Measurements from ENCODE around the gene SLC2A11.
"Not testable (repeated sequence)": the region's sequence is repeated elsewhere in the genome, so short reads cannot be mapped to it uniquely, and the experiment has no call there.

Gene SLC2A11

GRCh38 chr22:23899042-23899745 is 41.5 kb downstream of the SLC2A11 start:
- TF ChIP-seq, protein P1, sequence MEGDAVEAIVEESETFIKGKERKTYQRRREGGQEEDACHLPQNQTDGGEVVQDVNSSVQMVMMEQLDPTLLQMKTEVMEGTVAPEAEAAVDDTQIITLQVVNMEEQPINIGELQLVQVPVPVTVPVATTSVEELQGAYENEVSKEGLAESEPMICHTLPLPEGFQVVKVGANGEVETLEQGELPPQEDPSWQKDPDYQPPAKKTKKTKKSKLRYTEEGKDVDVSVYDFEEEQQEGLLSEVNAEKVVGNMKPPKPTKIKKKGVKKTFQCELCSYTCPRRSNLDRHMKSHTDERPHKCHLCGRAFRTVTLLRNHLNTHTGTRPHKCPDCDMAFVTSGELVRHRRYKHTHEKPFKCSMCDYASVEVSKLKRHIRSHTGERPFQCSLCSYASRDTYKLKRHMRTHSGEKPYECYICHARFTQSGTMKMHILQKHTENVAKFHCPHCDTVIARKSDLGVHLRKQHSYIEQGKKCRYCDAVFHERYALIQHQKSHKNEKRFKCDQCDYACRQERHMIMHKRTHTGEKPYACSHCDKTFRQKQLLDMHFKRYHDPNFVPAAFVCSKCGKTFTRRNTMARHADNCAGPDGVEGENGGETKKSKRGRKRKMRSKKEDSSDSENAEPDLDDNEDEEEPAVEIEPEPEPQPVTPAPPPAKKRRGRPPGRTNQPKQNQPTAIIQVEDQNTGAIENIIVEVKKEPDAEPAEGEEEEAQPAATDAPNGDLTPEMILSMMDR (IDR thresholded peaks at IDR 0.05; ENCODE audit: control insufficient read depth, insufficient read depth, low read depth, low read length, missing control alignments): no peak
- no peak for DNase-seq (ENCODE audit: low read depth)
- H3K4me3 ChIP-seq (ENCODE audit: control insufficient read depth, low read depth, low read length): no peak overlapping the region

DNA sequence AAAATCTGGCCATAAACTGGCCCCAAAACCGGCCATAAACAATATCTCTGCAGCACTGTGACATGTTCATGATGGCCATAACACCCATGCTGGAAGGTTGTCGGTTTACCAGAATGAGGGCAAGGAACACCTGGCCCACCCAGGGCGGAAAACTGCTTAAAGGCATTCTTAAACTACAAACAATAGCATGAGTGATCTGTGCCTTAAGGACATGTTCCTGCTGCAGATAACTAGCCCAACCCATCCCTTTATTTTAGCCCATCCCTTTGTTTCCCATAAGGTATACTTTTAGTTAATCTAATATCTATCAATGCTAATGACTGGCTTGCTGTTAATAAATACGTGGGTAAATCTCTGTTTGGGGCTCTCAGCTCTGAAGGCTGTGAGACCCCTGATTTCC is 42.6 kb downstream of the SLC2A11 start:
- DNase-seq (ENCODE audit: low read depth); H3K4me3 ChIP-seq (ENCODE audit: control insufficient read depth, low read depth, low read length): not testable (repeated sequence)

DNA sequence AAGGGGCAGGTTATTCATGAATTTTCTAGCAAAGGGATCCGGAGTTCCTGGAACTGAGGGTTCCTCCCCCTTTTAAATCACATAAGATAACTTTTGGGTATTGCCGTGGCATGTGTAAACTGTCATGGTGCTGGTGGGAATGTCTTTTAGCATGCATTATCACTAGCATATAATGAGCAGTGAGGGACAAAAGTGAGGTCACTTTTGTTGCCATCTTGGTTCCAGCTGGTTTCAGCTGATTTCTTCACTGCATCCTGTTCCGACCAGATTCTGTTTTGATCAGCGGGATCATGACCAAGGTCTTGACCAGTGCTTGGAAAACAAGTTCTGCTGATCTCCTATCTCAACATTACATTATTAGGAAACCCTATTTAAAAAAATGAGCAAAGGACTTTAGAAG is 43.9 kb downstream of the SLC2A11 start:
- DNase-seq (ENCODE audit: low read depth): no peak
- no peak overlapping the region for H3K4me3 ChIP-seq (ENCODE audit: control insufficient read depth, low read depth, low read length)
- TF ChIP-seq, protein P1 (IDR thresholded peaks at IDR 0.05; ENCODE audit: control insufficient read depth, insufficient read depth, low read depth, low read length, missing control alignments): no peak

DNA sequence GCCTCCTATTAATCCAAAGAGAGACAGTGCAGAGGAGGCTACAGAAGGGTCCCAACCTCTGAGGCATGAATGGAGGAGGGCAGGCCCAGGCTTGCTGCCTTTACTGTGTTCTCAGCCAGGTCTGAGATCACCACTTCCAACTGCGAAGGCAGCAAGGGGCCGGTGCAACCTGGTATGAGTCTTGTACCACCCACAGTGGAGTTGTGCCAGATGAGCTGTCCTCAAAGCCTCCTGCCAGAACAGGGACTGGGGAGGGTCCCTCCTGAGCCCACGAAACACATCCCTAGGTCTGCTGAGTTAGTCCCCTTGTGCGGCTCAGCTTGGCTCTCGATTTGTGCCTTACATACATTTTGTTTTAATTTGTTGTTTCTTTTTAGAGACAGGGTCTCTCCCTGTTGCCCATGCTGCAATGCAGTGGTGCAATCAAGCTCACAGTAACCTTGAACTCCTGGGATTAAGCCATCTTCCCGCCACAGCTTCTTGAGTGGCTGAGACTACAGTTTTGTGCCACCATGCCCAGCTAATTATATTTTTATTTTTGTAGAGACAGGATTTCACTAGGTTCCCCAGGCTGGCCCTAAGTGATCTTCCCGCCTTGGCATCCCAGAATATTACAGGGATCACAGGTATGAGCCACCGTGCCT is 45.8 kb downstream of the SLC2A11 start:
- no peak for DNase-seq (ENCODE audit: low read depth)

GRCh38 chr22:23904573-23905254 is 47.0 kb downstream of the SLC2A11 start:
- TF ChIP-seq, protein P1 (IDR thresholded peaks at IDR 0.05; ENCODE audit: control insufficient read depth, insufficient read depth, low read depth, low read length, missing control alignments): no peak
- DNase-seq (ENCODE audit: low read depth): no peak
- H3K4me3 ChIP-seq (ENCODE audit: control insufficient read depth, low read depth, low read length): no peak overlapping the region

More for the DNA sequence above, 45.8 kb downstream of the SLC2A11 start:
- H3K4me3 ChIP-seq (ENCODE audit: control insufficient read depth, low read depth, low read length): no peak overlapping the region
- TF ChIP-seq, protein P1 (IDR thresholded peaks at IDR 0.05; ENCODE audit: control insufficient read depth, insufficient read depth, low read depth, low read length, missing control alignments): no peak

DNA sequence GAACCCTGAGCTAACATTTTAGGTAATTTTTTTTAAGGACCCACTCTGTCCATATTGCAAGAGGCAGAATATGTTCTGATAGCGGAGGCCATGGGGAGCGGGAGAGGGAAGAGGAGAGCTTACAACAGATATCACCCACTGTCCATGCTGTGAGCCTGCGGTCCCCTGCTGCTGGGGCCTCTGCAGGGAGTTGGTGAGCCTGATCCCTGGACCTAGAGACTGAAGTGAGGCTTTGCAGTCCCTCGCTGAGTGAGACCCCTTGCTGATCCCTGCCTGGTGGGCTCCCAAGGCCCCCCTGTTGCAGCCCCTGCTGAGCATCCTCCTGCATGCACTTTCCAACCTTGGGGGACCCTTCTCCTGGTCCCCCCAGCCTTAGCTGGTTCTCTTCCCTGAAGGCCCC is 49.0 kb downstream of the SLC2A11 start:
- no peak overlapping the region for H3K4me3 ChIP-seq (ENCODE audit: control insufficient read depth, low read depth, low read length)
- no peak for DNase-seq (ENCODE audit: low read depth)
- TF ChIP-seq, protein P1 (IDR thresholded peaks at IDR 0.05; ENCODE audit: control insufficient read depth, insufficient read depth, low read depth, low read length, missing control alignments): no peak

DNA sequence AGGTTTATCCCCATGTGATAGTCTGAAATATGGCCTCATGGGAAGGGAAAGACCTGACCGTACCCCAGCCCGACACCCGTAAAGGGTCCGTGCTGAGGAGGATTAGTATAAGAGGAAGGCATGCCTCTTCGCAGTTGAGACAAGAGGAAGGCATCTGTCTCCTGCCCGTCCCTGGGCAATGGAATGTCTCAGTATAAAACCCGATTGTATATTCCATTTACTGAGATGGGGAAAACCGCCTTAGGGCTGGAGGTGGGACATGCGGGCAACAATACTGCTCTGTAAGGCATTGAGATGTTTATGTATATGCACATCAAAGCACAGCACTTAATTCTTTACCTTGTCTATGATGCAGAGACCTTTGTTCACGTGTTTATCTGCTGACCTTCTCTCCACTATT is 49.7 kb downstream of the SLC2A11 start:
- not testable (repeated sequence) for H3K4me3 ChIP-seq (ENCODE audit: control insufficient read depth, low read depth, low read length); DNase-seq (ENCODE audit: low read depth)
